Subcutaneous abdominal adipose tissue (tissue), 5 donors: ENCODE results near the gene TMEM170B.

Source experiments
- H3K27ac ChIP-seq: one replicate; pipeline ENCODE4 v1.7.0; 2013; ENCODE audit warnings: low read depth, mild to moderate bottlenecking, inconsistent platforms, low read length, moderate library complexity
- H3K27me3 ChIP-seq, 5 donors: one replicate each; pipeline ENCODE4 v1.7.0; 2013; ENCODE audit warnings: low read length in 5 of 5, inconsistent platforms in 1 of 5; ENCODE audit not compliant: control insufficient read depth in 5 of 5, insufficient read depth in 4 of 5
- H3K36me3 ChIP-seq, 5 donors: one replicate each; pipeline ENCODE4 v1.7.0; 2013; ENCODE audit warnings: low read length in 5 of 5; ENCODE audit not compliant: control insufficient read depth in 5 of 5, insufficient read depth in 5 of 5
- H3K4me1 ChIP-seq, 5 donors: one replicate each; pipeline ENCODE4 v1.7.0; 2013; ENCODE audit warnings: low read length in 5 of 5, mild to moderate bottlenecking in 3 of 5, moderate library complexity in 1 of 5; ENCODE audit not compliant: control insufficient read depth in 5 of 5, insufficient read depth in 5 of 5
- H3K4me3 ChIP-seq, 5 donors: one replicate each; pipeline ENCODE4 v1.7.0; 2013; ENCODE audit warnings: low read length in 5 of 5, low read depth in 1 of 5
- H3K9ac ChIP-seq, 5 donors: one replicate each; pipeline ENCODE4 v1.7.0; 2013; ENCODE audit warnings: low read length in 5 of 5, mild to moderate bottlenecking in 4 of 5, moderate library complexity in 3 of 5
- H3K9me3 ChIP-seq, 5 donors: one replicate each; pipeline ENCODE4 v1.7.0; 2013; ENCODE audit warnings: low read length in 5 of 5; ENCODE audit not compliant: control insufficient read depth in 5 of 5
- donor health status: healthy.
- donor health status: healthy.
- donor health status: healthy.
- donor health status: healthy.
- donor health status: healthy.

TMEM170B gene

DNA sequence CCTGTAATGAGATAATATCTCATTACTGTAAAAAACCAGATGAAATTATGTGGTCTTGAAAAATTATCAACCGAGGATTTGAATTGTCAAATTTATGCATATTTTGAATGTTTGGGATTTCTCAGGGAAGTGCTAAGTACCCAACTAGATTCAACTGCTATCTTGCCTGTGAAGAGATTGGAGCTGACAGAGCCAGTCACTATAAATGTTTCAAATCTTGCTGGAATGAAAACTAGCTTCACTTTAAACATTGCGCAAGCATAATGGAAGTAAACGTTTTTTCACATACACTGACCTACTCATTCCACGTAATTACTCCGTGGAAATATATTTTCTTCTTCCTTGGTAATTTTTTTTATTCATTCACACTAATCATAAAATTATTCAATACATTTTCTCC lies 46.7 kb downstream of the TMEM170B start:
- H3K36me3 ChIP-seq, result no peaks in the 10 kb centered on the region
- no peaks in the 10 kb centered on the region for H3K9me3 ChIP-seq
- no peak overlapping the region for H3K27ac ChIP-seq
- no peak overlapping the region for H3K9ac ChIP-seq
- no peaks in the 10 kb centered on the region for H3K27me3 ChIP-seq
- H3K4me3 ChIP-seq, result no peak overlapping the region
- H3K4me1 ChIP-seq, result peaks cover 3 to 13% (median 8%) of the 10 kb centered on the region in 5 donors

DNA sequence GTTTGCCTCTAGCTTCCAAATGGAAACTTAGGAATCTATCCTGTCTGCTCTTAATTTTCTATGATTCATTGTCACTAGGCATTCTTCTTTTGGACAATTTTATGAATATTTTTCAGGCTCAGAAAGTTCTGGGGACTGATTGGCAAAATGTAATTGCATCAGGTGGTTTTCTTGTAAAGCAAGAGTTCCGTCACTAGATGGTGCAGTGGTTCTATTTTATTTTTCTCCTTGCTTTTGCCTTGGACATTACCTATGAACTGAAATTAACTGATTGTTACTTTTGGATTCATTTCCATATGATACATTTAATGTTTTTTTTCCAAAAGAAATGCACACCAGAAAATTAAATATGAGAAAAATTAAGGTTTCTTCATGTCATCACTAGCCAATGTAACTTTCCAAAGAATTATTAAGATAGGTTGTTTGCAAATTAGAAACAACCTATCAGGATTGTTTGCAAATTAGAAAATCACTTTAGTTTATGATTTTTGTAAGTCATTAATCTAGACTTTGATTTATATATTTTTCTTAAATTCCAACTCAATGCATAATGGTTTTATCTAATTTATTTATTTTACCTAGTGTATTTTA lies 48.0 kb downstream of the TMEM170B start:
- H3K4me1 ChIP-seq, result peaks cover 3 to 13% (median 9%) of the 10 kb centered on the region in 5 donors
- no peak overlapping the region for H3K9ac ChIP-seq
- no peaks in the 10 kb centered on the region for H3K27me3 ChIP-seq
- no peak overlapping the region for H3K4me3 ChIP-seq
- no peak overlapping the region for H3K27ac ChIP-seq
- H3K36me3 ChIP-seq, result no peaks in the 10 kb centered on the region
- no peaks in the 10 kb centered on the region for H3K9me3 ChIP-seq

DNA sequence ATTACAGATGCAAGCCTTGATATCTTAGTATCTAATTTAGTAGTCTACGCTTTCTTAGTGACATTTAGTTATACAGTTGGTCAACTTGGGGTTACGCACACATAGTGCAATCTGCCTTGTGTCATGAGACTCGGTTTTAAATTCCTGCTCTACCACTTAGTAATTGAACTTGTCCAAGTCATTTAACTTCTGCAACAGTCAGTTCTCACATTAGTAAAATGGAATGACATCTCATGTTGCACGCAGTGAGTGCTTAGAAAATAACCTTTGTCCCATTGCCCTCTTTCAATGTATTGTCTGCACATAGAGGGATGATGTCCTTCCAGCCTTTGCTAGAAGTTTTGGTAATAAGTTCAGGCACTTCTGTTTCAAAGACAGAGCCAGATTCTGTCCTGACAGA lies 48.6 kb downstream of the TMEM170B start:
- Histone ChIP-seq H3K36me3 (no peaks in the 10 kb centered on the region), H3K27ac (no peak overlapping the region), H3K27me3 (no peaks in the 10 kb centered on the region), H3K4me3 (no peak overlapping the region), H3K9ac (no peak overlapping the region), H3K9me3 (no peaks in the 10 kb centered on the region), H3K4me1 (peaks cover 3 to 13% (median 9%) of the 10 kb centered on the region in 5 donors)

DNA sequence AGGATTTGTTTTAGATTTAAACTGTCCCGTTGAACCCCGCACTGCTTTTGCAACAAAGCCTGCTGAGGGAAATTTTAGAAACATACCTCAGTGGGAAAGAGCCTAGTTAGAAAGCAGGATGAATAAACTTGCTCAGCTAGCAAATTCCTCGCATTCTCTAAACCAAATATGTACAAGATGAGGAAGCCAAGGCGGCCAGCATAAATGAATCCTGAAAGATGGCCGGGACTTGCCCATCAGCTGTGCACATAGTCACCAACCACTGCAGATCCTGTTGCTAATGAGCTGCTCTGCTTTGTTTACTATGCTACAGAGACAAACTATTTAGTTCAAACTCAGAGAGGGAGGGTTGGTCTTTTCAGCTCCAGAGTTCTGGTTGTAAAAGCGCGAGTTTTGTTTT lies 49.0 kb downstream of the TMEM170B start:
- no peaks in the 10 kb centered on the region for H3K9me3 ChIP-seq
- H3K27me3 ChIP-seq, result no peaks in the 10 kb centered on the region
- peaks cover 3 to 13% (median 9%) of the 10 kb centered on the region in 5 donors for H3K4me1 ChIP-seq
- no peak overlapping the region for H3K9ac ChIP-seq
- H3K27ac ChIP-seq, result no peak overlapping the region
- H3K36me3 ChIP-seq, result no peaks in the 10 kb centered on the region
- no peak overlapping the region for H3K4me3 ChIP-seq

DNA sequence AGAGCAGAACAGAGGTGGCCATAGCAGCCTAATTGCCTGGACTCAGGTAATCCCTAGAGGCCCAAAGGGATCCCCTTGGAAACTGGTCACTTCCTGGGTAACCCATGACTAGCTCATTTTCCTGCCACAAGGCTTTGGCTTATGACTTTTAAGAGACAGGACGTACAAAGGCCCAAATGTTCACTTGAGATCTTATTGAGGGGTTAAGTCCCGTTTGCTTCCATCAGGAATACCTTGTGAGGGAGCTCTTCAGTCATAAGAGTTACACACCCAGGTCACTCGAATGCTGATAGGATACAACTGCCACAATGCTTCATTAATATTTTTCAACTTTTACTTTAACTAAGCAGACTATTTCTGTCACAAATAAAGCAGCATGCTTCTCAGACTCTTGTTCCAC lies 51.7 kb downstream of the TMEM170B start:
- H3K4me3 ChIP-seq, result no peak overlapping the region
- no peaks in the 10 kb centered on the region for H3K27me3 ChIP-seq
- H3K9ac ChIP-seq, result no peak overlapping the region
- H3K27ac ChIP-seq, result no peak overlapping the region
- no peaks in the 10 kb centered on the region for H3K36me3 ChIP-seq
- peaks cover 3 to 17% (median 12%) of the 10 kb centered on the region in 5 donors for H3K4me1 ChIP-seq
- H3K9me3 ChIP-seq, result no peaks in the 10 kb centered on the region

DNA sequence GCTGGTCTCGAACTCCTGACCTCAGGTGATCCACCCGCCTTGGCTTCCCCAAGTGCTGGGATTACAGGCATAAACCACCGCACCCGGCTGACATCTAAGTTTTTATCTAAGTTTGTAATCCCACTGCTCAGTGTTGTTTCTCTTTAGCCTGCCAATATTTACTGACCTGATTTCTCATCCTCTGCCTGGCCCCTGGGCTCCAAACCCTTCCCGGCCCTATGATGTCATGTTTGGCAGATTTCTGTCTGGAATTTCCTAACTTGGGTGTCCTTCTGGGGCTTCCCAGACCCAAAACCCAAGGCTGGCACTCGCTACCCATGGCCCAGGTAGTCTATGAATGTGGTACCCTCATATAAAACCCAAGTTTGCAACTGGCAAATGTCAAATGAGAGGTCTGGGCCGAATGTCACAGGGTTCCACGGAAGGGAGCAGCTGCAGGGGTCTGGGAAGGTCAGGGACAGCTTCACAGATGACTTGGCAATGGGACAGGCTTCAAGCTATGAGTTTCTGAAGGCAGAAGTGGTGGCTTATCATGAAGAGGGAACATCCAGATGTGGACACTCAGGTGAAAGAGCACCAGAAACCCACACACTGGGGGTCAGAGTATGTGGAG lies 54.9 kb downstream of the TMEM170B start:
- H3K27me3 ChIP-seq, result no peaks in the 10 kb centered on the region
- H3K4me3 ChIP-seq, result no peak overlapping the region
- H3K4me1 ChIP-seq, result peaks cover 0 to 5% (median 3%) of the 10 kb centered on the region in 5 donors
- H3K9me3 ChIP-seq, result no peaks in the 10 kb centered on the region
- H3K27ac ChIP-seq, result peak overlapping the region; percentile 9
- H3K9ac ChIP-seq, result no peak overlapping the region
- no peaks in the 10 kb centered on the region for H3K36me3 ChIP-seq

DNA sequence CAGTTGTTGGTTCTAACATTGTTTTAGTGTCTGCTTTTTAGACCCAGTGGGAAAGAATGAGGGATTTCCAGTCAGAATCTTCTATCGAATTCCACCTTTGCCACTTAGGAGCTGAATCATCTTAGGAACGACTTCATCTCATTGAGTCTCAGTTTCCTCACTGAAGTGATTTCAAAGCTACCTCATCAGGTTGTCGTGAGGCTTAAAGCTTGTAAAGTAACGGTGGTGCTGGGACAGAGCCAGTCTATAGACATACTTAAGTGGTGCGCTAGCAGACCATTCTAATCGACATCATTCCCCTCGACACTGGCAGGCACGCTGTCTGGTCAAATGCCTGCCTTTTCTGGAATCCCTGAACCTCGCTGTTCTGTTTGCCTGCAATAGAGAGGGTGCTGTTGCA lies 55.5 kb downstream of the TMEM170B start:
- Histone ChIP-seq H3K9ac (no peak overlapping the region), H3K4me3 (no peak overlapping the region), H3K36me3 (no peaks in the 10 kb centered on the region), H3K4me1 (peaks cover 0 to 5% (median 3%) of the 10 kb centered on the region in 5 donors), H3K27ac (peak overlapping the region; percentile 9), H3K9me3 (no peaks in the 10 kb centered on the region), H3K27me3 (no peaks in the 10 kb centered on the region)

DNA sequence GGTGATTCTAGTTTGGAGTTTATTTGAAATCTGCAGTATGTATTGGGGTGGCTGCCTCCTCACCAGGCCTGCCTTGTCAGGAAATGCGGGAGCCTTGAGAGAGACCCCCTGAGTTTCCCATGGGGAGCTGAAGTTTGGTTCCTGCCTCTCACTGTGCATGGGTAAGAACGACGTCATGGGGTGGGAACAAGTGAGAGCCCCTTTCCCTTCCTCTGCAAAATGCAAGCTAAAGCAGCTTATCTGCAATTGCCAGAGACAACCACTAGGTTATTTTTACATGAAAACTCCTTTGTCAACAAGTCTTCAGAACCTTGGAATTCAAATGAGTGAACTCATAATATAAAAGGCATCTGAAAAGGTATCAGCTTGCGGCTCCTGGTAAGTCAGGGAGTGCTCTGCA lies 58.4 kb downstream of the TMEM170B start:
- Histone ChIP-seq H3K4me3 (no peak overlapping the region), H3K9me3 (no peaks in the 10 kb centered on the region), H3K27ac (no peak overlapping the region), H3K36me3 (no peaks in the 10 kb centered on the region), H3K4me1 (peaks cover 0 to 4% (median 2%) of the 10 kb centered on the region in 5 donors), H3K9ac (no peak overlapping the region), H3K27me3 (no peaks in the 10 kb centered on the region)

DNA sequence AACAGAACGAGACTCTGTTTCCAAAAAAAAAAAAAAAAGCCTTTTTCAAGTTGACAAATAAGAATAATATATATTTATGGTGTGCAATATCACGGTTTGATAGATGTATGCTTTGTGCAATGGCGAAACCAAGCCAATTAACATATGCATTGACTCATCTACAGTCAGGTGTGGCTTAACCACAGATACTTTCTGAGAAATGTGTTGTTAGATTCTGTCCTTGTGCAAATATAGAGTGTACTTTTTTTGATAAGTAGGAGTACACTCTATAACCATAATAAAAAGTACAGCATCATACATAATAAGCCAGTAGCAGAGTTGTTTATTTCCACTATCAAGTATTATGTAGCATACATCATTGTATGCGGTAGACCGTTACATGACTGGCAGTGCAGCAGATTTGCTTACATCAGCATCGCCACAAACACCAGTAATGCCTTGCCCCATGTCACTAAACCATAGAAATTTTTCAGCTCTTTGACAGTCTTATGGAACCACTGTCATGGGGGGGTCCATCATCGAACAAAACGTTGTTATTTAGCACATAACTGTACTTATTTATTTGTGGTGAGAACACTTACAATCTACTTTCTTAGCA lies 59.2 kb downstream of the TMEM170B start:
- Histone ChIP-seq H3K27me3 (no peaks in the 10 kb centered on the region), H3K4me3 (no peak overlapping the region), H3K9ac (no peak overlapping the region), H3K9me3 (no peaks in the 10 kb centered on the region), H3K36me3 (no peaks in the 10 kb centered on the region), H3K4me1 (peaks cover 0 to 4% (median 2%) of the 10 kb centered on the region in 5 donors), H3K27ac (no peak overlapping the region)

DNA sequence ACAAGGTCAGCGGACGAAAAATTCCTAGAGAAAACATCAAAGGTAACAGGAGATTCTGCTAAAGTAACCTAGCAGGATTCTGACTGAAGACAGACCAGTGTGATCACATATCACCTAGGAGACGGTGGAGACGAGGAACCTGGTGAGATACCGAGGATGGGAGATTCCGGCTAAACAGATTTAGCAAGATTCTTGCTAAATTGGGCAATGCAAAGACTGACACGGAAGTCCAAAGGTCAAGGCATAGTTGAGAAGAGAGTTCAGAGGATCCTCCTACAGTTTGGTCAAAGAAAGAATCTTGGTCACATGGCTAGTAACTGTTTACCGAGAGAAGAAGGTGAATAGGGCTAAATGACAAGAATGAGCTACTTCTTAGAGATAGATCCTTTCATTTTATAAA lies 61.1 kb downstream of the TMEM170B start:
- H3K27ac ChIP-seq, result no peak overlapping the region
- no peak overlapping the region for H3K9ac ChIP-seq

More for the DNA sequence above, 61.1 kb downstream of the TMEM170B start:
- H3K9me3 ChIP-seq, result no peaks in the 10 kb centered on the region
- no peak overlapping the region for H3K4me3 ChIP-seq
- no peaks in the 10 kb centered on the region for H3K27me3 ChIP-seq
- no peaks in the 10 kb centered on the region for H3K36me3 ChIP-seq
- peaks cover 0 to 2% (median 0%) of the 10 kb centered on the region in 5 donors for H3K4me1 ChIP-seq
